GM11168 (cell line): ENCODE results near the gene KCTD14.
"Not testable (repeated sequence)": the region's sequence is repeated elsewhere in the genome, so short reads cannot be mapped to it uniquely, and the experiment has no call there.

Experiments
- in situ Hi-C: fragments of 300-500 bp; cut with MboI; formaldehyde crosslinking; loops from one replicate; pipeline ENCODE4 v1.12.0; 2022; ENCODE audit warnings: low sequenced_read_pairs; ENCODE audit not compliant: unreplicated experiment

KCTD14 gene

GRCh38 chr11:78022397-78023396, at the start of gene KCTD14:
Gene KCTD14, minus strand, starts transcription at chr11:78023276. Its CDS starts 27 bp downstream, at chr11:78023249.
- in situ Hi-C loops, result no loop called here

GRCh38 chr11:78072455-78072854, 49.4 kb upstream of the KCTD14 start:
- in situ Hi-C loops, result no loop called here

GRCh38 chr11:78071717-78072116, 48.6 kb upstream of the KCTD14 start:
- in situ Hi-C loops, result no loop called here

- in situ Hi-C loops, result no loop called here
Measured at GRCh38 chr11:78070621-78071020, 47.5 kb upstream of the KCTD14 start.

- in situ Hi-C loops, result no loop called here
Measured at GRCh38 chr11:78069465-78069864, 46.4 kb upstream of the KCTD14 start.

GRCh38 chr11:78067704-78068103, 44.6 kb upstream of the KCTD14 start:
- in situ Hi-C loops, result no loop called here

- in situ Hi-C loops, result no loop called here
Measured at GRCh38 chr11:78066471-78066870, 43.4 kb upstream of the KCTD14 start.

- in situ Hi-C loops, result no loop called here
Measured at GRCh38 chr11:78065203-78065602, 42.1 kb upstream of the KCTD14 start.

- in situ Hi-C loops, result no loop called here
Measured at GRCh38 chr11:78063440-78064181, 40.5 kb upstream of the KCTD14 start, which contains the start of gene THRSP. Gene THRSP, plus strand, starts transcription at chr11:78063861. Its CDS starts 21 bp downstream, at chr11:78063882.

GRCh38 chr11:78062671-78063070, 39.6 kb upstream of the KCTD14 start:
- in situ Hi-C loops, result no loop called here

GRCh38 chr11:78061921-78062311, 38.8 kb upstream of the KCTD14 start:
- in situ Hi-C loops, result no loop called here

- in situ Hi-C loops, result no loop called here
Measured at GRCh38 chr11:78061088-78061920, 38.2 kb upstream of the KCTD14 start.

GRCh38 chr11:78060533-78060932, 37.5 kb upstream of the KCTD14 start:
- in situ Hi-C loops, result no loop called here

- in situ Hi-C loops, result not testable (repeated sequence)
Measured at GRCh38 chr11:78059749-78060328, 36.8 kb upstream of the KCTD14 start.

- in situ Hi-C loops, result no loop called here
Measured at GRCh38 chr11:78057462-78058055, 34.5 kb upstream of the KCTD14 start.

- in situ Hi-C loops, result no loop called here
Measured at GRCh38 chr11:78056093-78056492, 33.0 kb upstream of the KCTD14 start.

GRCh38 chr11:78054971-78055370, 31.9 kb upstream of the KCTD14 start:
- in situ Hi-C loops, result no loop called here

- in situ Hi-C loops, result no loop called here
Measured at GRCh38 chr11:78050964-78051831, 28.1 kb upstream of the KCTD14 start.
